Measurements from ENCODE around the gene HPS5.

The HPS5 gene

GRCh38 chr11:18235394-18236334 lies 86.3 kb downstream of the HPS5 start:
- no peak for DNase-seq (ENCODE audit: low read depth)

GRCh38 chr11:18233912-18234311 lies 88.0 kb downstream of the HPS5 start:
- no peak for DNase-seq (ENCODE audit: low read depth)

GRCh38 chr11:18230859-18231258 lies 91.1 kb downstream of the HPS5 start:
- no peak for DNase-seq (ENCODE audit: low read depth)

GRCh38 chr11:18229501-18229900 lies 92.4 kb downstream of the HPS5 start:
- DNase-seq (ENCODE audit: low read depth) = no peak
